NCI-H2029 treated with DMSO at 0.1 percent for 48 hours (cell line): Measurements from ENCODE around the gene RND1.

Source experiments
- DNase-seq: peaks from one replicate; lab custom pipeline; 2025; lab: John Stamatoyannopoulos, UW

Gene RND1

GRCh38 chr12:48810903-48811431, 54.7 kb downstream of the RND1 start:
- DNase-seq = no peak

DNA sequence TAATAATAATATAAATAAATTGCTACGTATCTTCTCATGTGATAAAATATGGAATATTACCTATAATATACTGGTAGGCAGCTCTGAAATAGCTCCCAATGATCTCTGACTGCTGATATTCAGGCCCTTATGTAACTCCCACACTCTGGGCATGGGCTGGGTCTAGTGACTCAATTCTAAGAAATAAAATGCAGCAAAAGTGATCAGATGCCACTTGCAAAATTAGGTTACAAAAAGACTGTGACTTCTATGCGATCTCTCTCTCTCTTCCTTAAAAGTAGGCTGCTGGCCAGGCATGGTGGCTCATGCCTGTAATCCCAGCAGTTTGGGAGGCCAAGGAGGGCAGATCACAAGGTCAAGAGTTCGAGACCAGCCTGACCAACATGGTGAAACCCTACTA, 57.7 kb downstream of the RND1 start:
- no peak for DNase-seq
